Panc1 (cell line): ENCODE measurements around the gene CAPN10.

ENCODE experiments used
- CTCF ChIP-seq: fragments of 450-650 bp; IDR thresholded peaks from 2 replicates; pipeline ENCODE4 v1.5.1; 2017; ENCODE audit warnings: mild to moderate bottlenecking
- REST ChIP-seq, 2 experiments: IDR thresholded peaks; 2 replicates each; pipeline ENCODE4 v1.6.1; 2011 to 2012; ENCODE audit warnings: low read depth in 2 of 2, control low read depth in 1 of 2, low read length in 1 of 2, mild to moderate bottlenecking in 1 of 2, moderate library complexity in 1 of 2; ENCODE audit not compliant: insufficient read depth in 1 of 2

DNA sequence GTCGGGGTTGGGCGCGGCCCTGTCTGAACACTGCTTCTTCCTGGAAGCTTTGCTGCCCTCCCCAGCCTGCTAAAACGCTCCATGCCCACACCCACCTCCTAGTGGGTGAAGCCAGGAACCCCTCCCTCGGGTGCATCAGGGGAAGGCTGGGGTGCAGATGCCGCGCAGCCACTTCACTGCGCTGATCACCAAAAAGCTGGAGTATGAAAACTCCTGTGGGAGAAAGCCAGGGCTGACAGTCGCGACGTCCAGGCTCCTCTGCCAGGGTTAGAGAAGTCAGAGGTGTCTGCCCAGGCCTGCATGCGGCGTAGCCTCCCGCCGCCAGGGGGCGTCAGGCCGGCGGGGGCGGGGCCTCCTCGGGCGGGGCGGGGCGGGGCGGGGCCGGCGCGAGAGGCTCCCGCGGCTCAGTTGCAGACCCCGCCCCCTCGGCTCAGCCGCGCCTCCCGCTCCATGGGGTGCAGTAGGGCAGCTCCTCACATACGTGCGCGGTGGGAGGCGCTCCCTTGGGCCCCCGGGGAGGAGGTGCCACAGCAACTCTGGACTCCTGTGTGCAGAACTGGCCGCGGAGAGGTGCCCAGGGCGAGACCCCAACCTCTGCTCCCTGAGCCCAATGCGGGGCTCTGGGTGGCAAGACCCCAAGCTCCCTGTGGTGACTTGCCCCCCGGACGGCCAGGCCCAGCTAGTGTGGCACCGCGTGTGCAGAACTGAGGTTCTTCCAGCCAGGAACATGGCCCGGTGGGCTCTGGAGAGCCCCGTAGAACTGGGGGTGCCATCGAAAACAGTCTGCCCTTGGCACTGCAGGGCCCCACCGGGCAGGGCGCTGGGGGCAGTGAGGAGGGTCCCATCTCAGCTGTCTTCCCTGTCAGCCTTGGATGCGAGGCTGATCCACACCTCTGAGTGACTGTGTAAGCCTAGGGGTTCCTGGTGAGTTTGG, 20.1 kb upstream of the CAPN10 start:
- TF ChIP-seq CTCF (peak; percentile 99), REST (IDR thresholded peaks at IDR 0.05; ENCODE audit: insufficient read depth in 1 of 2, low read depth in 2 of 2, low read length in 1 of 2) (no peak)
